Natural killer cell (primary cell): Measurements from ENCODE around the gene MXRA7. TPM values are rescaled to one million over a fixed set of nuclear protein-coding genes. Genes with fewer than 3 reads are reported as not detected.

Experiments
- ATAC-seq, 3 donors: fragments of 150-1000 bp in 2 of 3; fragments of 200-7000 bp in 1 of 3; cut with Tn5 transposase; 1 replicate in 1 of 3; 2 replicates in 2 of 3; pipeline ENCODE4 v1.10.0; 2021; ENCODE audit warnings: mild to moderate bottlenecking in 2 of 3, moderate library complexity in 2 of 3
- DNase-seq, 2 donors: peaks; one replicate each; pipeline versions ENCODE4 v3.0.0 to v3.0.0-alpha.2; 2013 to 2021; ENCODE audit warnings: mixed read lengths in 1 of 2
- H3K27ac ChIP-seq: one replicate; pipeline ENCODE4 v1.5.1; 2013; ENCODE audit warnings: mild to moderate bottlenecking, low read length
- H3K27me3 ChIP-seq: one replicate; pipeline ENCODE4 v1.6.1; 2013; ENCODE audit warnings: low read length; ENCODE audit not compliant: control insufficient read depth, insufficient read depth
- H3K36me3 ChIP-seq: one replicate; pipeline ENCODE4 v1.6.1; 2013; ENCODE audit warnings: low read length; ENCODE audit not compliant: control insufficient read depth, insufficient read depth
- H3K4me1 ChIP-seq: one replicate; pipeline ENCODE4 v1.6.1; 2013; ENCODE audit warnings: low read length; ENCODE audit not compliant: control insufficient read depth, insufficient read depth
- H3K4me3 ChIP-seq: one replicate; pipeline ENCODE4 v1.5.1; 2013; ENCODE audit warnings: low read length
- H3K9me3 ChIP-seq: one replicate; pipeline ENCODE4 v1.6.1; 2013; ENCODE audit warnings: low read length; ENCODE audit not compliant: control insufficient read depth, insufficient read depth
- H3K27ac Mint-ChIP-seq, 2 donors: one replicate each; pipeline ENCODE4 v1.8.0; 2022; ENCODE audit warnings: mild to moderate bottlenecking in 2 of 2, mixed read lengths in 2 of 2, moderate library complexity in 1 of 2
- H3K27me3 Mint-ChIP-seq, 2 donors: one replicate each; pipeline ENCODE4 v1.8.0; 2022; ENCODE audit warnings: low read depth in 2 of 2, mixed read lengths in 2 of 2
- H3K36me3 Mint-ChIP-seq: one replicate; pipeline ENCODE4 v1.8.0; 2022; ENCODE audit warnings: mixed read lengths
- H3K4me1 Mint-ChIP-seq, 2 donors: one replicate each; pipeline ENCODE4 v1.8.0; 2022; ENCODE audit warnings: mixed read lengths in 2 of 2
- H3K4me3 Mint-ChIP-seq: one replicate; pipeline ENCODE4 v1.8.0; 2022; ENCODE audit warnings: mild to moderate bottlenecking, moderate library complexity, mixed read lengths
- H3K9me3 Mint-ChIP-seq, 2 donors: one replicate each; pipeline ENCODE4 v1.8.0; 2022; ENCODE audit warnings: mixed read lengths in 2 of 2
- WGBS: methylation state at CpG from one replicate; pipeline ENCODE4 v1.1.7; 2013; ENCODE audit warnings: missing lambda C conversion rate; ENCODE audit not compliant: insufficient coverage; 5-methylcytosine and 5-hydroxymethylcytosine counted together
- intact Hi-C: fragments of 100-400 bp; cut with micrococcal nuclease; formaldehyde crosslinking; loops from one replicate; pipeline ENCODE4 v1.14.2; 2022
- total RNA-seq, 4 donors: library from RNA; stranded (reverse); fragments of 120-200 nt in 1 of 4; gene quantifications; one replicate each; pipeline versions ENCODE4 v1.2.3 to v1.2.4, GENCODE V29; 2013 to 2022
- TF ChIP-seq, protein P1 (sequence below): fragments of 200-600 bp; IDR thresholded peaks from one replicate; pipeline ENCODE4 v1.8.0; 2022; ENCODE audit warnings: antibody characterized with exemption

Gene MXRA7
- total RNA-seq, 3 donors from 2014 or later (not counting 1 experiment from before 2014, with no cell fraction given): 31.6 to 47.6 (median 46.5) TPM

DNA sequence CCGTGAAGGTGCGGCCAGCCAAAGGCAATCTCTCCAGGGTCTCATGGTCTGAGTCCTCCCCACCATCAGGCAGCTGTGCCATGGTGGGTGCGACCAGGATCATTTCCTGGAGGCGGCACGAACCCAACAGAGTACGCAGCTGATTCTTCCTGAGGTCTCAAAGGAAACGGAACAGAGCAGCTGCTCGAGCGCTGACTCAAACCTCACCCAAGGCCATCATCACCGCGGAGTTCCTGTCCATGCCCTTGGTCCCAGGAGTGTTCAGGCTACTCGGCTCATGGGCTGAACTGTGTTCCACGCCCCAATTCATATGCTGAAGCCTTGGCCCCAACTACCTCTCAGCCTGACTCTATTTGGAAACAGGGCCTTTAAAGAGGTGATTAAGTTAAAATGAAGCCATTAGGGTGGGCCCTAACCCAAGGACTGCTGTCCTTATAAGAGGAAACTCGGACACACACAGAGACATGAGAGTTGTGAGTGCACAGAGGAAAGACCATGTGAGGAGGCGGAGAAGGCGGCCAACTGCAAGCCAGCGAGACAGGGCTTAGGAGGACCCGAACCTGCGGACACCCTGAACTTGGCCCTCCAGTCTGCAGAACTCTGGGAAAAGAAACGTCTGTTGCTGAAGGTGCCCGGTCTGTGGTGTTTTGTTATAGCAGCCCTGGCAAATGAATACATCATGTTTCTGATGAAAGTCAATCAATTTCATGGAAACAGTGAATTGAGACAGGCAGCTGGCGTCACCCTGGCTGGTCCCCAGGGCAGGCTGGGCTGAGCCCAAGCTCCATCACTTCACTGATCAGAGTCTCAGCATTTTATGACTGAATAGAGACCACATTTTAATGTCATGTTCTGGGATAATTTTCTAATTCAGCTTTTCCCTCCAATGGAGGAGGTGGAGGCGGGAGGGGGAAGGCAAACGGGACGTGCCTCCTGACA, 13.7 kb downstream of the MXRA7 start:
- Histone ChIP-seq H3K9me3 (no peaks in the 10 kb centered on the region), H3K27me3 (no peaks in the 10 kb centered on the region), H3K4me1 (peaks cover 25% of the 10 kb centered on the region), H3K4me3 (no peak overlapping the region), H3K27ac (no peak overlapping the region), H3K36me3 (no peaks in the 10 kb centered on the region)
- no peak overlapping the region for H3K4me3 Mint-ChIP-seq
- DNase-seq (no peak), ATAC-seq (no peak)
- peaks cover 0 to 44% of the 10 kb centered on the region in 2 donors for H3K4me1 Mint-ChIP-seq
- WGBS: 73% methylated on average over 25 of the region's 25 CpGs
- H3K9me3 Mint-ChIP-seq: no peaks in the 10 kb centered on the region
- no peaks in the 10 kb centered on the region for H3K27me3 Mint-ChIP-seq
- intact Hi-C loops: no loop called here
- H3K27ac Mint-ChIP-seq: peak overlapping the region in 1 of 2 donors; percentile 53
- TF ChIP-seq, protein P1, sequence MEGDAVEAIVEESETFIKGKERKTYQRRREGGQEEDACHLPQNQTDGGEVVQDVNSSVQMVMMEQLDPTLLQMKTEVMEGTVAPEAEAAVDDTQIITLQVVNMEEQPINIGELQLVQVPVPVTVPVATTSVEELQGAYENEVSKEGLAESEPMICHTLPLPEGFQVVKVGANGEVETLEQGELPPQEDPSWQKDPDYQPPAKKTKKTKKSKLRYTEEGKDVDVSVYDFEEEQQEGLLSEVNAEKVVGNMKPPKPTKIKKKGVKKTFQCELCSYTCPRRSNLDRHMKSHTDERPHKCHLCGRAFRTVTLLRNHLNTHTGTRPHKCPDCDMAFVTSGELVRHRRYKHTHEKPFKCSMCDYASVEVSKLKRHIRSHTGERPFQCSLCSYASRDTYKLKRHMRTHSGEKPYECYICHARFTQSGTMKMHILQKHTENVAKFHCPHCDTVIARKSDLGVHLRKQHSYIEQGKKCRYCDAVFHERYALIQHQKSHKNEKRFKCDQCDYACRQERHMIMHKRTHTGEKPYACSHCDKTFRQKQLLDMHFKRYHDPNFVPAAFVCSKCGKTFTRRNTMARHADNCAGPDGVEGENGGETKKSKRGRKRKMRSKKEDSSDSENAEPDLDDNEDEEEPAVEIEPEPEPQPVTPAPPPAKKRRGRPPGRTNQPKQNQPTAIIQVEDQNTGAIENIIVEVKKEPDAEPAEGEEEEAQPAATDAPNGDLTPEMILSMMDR: no peak
- H3K36me3 Mint-ChIP-seq: no peaks in the 10 kb centered on the region

DNA sequence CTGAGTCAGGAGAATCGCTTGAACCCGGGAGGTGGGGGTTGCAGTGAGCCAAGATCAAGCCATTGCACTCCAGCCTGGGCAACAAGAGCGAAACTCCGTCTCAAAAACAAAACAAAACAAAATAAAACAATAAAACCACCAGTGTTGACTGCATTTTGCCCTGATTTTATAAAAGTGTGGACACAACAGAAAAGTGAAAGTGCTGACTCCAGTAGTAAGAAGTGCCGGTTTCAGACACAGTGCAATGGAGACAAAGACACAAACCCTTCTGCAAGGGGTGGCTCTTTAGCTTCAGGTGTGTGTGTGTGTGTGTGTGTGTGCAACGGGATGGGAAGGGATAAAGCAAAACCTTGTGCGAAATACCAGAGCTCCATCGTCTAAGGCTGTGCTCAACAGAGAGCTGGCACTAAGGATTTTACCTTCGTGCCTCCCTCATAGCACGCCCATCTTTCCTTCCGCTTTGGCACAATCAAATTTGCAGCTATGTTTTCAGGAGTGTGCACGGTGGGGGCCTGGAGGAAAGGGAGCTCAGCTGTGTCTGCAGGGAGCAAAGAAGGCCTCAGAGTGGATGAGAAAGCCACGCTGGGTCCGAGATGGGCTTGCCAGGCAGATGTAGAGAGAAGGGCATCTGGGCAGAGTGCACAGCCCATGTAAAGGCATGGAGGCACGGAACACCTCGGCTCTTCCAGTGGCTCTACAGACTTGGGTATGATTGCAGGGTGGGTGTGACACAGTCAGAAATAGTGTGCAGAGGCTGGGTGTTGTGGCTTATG, 15.5 kb downstream of the MXRA7 start:
- no peak overlapping the region for H3K27ac ChIP-seq

DNA sequence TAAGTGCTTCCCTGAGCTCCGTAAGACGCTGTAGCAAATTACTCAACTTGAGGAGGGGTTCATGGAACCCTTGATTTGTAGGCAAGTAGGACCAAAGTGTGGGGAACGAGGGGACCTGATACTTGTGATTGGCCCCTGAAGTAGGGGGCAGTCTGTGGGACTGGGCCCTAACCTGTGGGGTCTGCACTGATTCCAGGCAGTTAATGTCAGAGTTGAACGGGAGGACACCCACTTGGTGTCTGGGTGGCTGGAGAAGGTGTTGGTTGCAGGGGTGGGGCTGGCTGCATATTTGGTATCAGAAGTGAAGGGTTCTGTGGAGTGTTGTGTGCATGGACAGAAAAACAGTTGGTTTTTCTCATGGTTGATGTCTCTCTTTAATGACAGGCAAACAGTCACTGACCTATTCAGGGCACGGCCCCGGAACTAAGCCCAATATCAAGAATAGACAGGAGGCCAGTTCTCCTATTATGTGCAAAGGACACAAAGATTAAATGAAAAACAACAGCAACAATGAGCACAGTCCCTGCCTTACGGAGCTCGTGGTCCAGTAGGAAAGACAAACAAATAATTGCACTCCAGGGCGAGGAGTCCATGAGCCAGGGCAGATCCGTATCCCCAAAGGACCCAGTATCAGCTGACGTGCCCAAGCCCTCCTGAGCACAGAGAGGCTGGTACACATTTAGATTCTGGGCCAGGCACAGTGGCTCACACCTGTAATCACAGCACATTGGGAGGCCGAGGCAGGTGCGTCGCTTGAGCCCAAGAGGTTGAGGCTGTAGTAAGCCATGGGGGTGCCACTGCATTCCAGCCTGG, 19.2 kb downstream of the MXRA7 start:
- H3K27ac ChIP-seq: no peak overlapping the region
- intact Hi-C loops: no loop called here
- TF ChIP-seq, protein P1: no peak
- no peak overlapping the region for H3K4me3 ChIP-seq
- Mint-ChIP-seq H3K4me3 (no peak overlapping the region), H3K9me3 (no peaks in the 10 kb centered on the region), H3K4me1 (peaks cover 0 to 12% of the 10 kb centered on the region in 2 donors), H3K27ac (no peak overlapping the region), H3K36me3 (no peaks in the 10 kb centered on the region), H3K27me3 (no peaks in the 10 kb centered on the region)
- H3K27me3 ChIP-seq: no peaks in the 10 kb centered on the region
- ATAC-seq: no peak
- DNase-seq: no peak
- H3K4me1 ChIP-seq: no peaks in the 10 kb centered on the region
- H3K36me3 ChIP-seq: no peaks in the 10 kb centered on the region
- no peaks in the 10 kb centered on the region for H3K9me3 ChIP-seq
- WGBS: 94% methylated on average over 14 of the region's 14 CpGs

More for the DNA sequence above, 15.5 kb downstream of the MXRA7 start:
- no peaks in the 10 kb centered on the region for H3K27me3 Mint-ChIP-seq
- H3K27me3 ChIP-seq: no peaks in the 10 kb centered on the region
- no peaks in the 10 kb centered on the region for H3K36me3 Mint-ChIP-seq
- H3K9me3 ChIP-seq: no peaks in the 10 kb centered on the region
- no peak overlapping the region for H3K4me3 Mint-ChIP-seq
- H3K9me3 Mint-ChIP-seq: no peaks in the 10 kb centered on the region
- H3K4me1 Mint-ChIP-seq: peaks cover 0 to 26% of the 10 kb centered on the region in 2 donors
- DNase-seq (no peak), ATAC-seq (no peak)
- WGBS: 89% methylated on average over 16 of the region's 16 CpGs
- no peaks in the 10 kb centered on the region for H3K36me3 ChIP-seq
- TF ChIP-seq, protein P1: no peak
- H3K4me3 ChIP-seq: no peak overlapping the region
- no peak overlapping the region for H3K27ac Mint-ChIP-seq
- H3K4me1 ChIP-seq: peaks cover 15% of the 10 kb centered on the region
- intact Hi-C loops: no loop called here
